Upper lobe of left lung (tissue), 4 donors: ENCODE data around the gene RPGRIP1L.

ENCODE experiments used
- EP300 ChIP-seq, 4 donors: sonication (generic); formaldehyde crosslinking; IDR thresholded peaks; one replicate each; pipeline ENCODE4 v1.5.1; 2017; ENCODE audit warnings: antibody characterized with exemption in 4 of 4, control low read depth in 2 of 4
- POLR2A ChIP-seq, 4 donors: fragments of 450-650 bp; IDR thresholded peaks; one replicate each; pipeline ENCODE4 v1.5.1; 2016 to 2017; ENCODE audit warnings: antibody characterized with exemption in 4 of 4, mild to moderate bottlenecking in 2 of 4
- POLR2AphosphoS5 ChIP-seq, 2 donors: sonication (generic); formaldehyde crosslinking; IDR thresholded peaks; one replicate each; pipeline ENCODE4 v1.5.1; 2017; ENCODE audit warnings: antibody characterized with exemption in 2 of 2
- TF ChIP-seq, protein P1 (sequence below), 6 experiments: fragments of 450-650 bp in 4 of 6; fragments of 200-600 bp in 2 of 6; sonication (generic) in 2 of 6; IDR thresholded peaks; one replicate each; pipeline ENCODE4 v1.5.1; 2016 to 2019; ENCODE audit warnings: antibody characterized with exemption in 6 of 6

DNA sequence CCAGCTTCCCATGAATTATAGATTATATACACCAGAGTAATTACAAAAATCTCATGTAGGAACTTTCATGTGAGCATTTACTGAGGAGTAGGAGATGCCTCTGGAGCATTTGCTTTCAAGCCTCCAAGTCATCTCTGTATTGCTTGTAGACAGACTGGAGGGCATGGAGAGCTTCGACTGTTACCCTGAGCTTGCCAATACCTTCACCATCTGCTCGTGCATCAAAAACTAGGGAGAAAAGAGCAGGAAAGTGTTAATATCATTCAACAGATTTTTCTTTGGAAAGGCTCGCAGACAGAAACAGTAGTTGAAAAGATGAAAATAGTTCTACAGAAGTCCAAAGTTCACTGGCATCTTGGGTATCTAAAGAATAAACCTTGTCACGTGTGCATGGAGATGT is 101.7 kb downstream of the RPGRIP1L start:
- TF ChIP-seq, protein P1, sequence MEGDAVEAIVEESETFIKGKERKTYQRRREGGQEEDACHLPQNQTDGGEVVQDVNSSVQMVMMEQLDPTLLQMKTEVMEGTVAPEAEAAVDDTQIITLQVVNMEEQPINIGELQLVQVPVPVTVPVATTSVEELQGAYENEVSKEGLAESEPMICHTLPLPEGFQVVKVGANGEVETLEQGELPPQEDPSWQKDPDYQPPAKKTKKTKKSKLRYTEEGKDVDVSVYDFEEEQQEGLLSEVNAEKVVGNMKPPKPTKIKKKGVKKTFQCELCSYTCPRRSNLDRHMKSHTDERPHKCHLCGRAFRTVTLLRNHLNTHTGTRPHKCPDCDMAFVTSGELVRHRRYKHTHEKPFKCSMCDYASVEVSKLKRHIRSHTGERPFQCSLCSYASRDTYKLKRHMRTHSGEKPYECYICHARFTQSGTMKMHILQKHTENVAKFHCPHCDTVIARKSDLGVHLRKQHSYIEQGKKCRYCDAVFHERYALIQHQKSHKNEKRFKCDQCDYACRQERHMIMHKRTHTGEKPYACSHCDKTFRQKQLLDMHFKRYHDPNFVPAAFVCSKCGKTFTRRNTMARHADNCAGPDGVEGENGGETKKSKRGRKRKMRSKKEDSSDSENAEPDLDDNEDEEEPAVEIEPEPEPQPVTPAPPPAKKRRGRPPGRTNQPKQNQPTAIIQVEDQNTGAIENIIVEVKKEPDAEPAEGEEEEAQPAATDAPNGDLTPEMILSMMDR (IDR thresholded peaks at IDR 0.05), result no peak
- TF ChIP-seq POLR2A (IDR thresholded peaks at IDR 0.05), result no peak
- no peak for TF ChIP-seq EP300 (IDR thresholded peaks at IDR 0.05)
- TF ChIP-seq POLR2AphosphoS5 (IDR thresholded peaks at IDR 0.05), result no peak
